Uterus (tissue), 4 donors: ENCODE measurements around the gene IL6R. TPM values are rescaled to one million over a fixed set of nuclear protein-coding genes. Genes with fewer than 3 reads are reported as not detected.
"Not testable (repeated sequence)": the region's sequence is repeated elsewhere in the genome, so short reads cannot be mapped to it uniquely, and the experiment has no call there.

ENCODE experiments used
- DNase-seq, 2 donors: peaks; one replicate each; pipeline ENCODE4 v3.0.0-alpha.2; 2019 to 2020
- H3K27ac ChIP-seq, 2 donors: fragments of 200-600 bp; sonication (generic); 1 replicate in 1 of 2; 2 replicates in 1 of 2; pipeline ENCODE4 v1.5.1; 2016 to 2018
- H3K27me3 ChIP-seq, 2 donors: fragments of 200-600 bp; sonication (generic); one replicate each; pipeline ENCODE4 v1.5.1; 2018 to 2019; ENCODE audit warnings: control low read depth in 1 of 2
- H3K36me3 ChIP-seq, 2 donors: fragments of 200-600 bp; sonication (generic); one replicate each; pipeline ENCODE4 v1.5.1; 2019; ENCODE audit warnings: control low read depth in 1 of 2
- H3K4me1 ChIP-seq, 2 donors: fragments of 200-600 bp; sonication (generic); one replicate each; pipeline ENCODE4 v1.5.1; 2018 to 2019; ENCODE audit warnings: control low read depth in 1 of 2
- H3K4me3 ChIP-seq, 2 donors: fragments of 200-600 bp; sonication (generic); 1 replicate in 1 of 2; 2 replicates in 1 of 2; pipeline ENCODE4 v1.5.1; 2018 to 2019; ENCODE audit warnings: mild to moderate bottlenecking in 1 of 2
- H3K9me3 ChIP-seq, 2 donors: fragments of 200-600 bp; sonication (generic); one replicate each; pipeline ENCODE4 v1.5.1; 2019; ENCODE audit warnings: control low read depth in 1 of 2
- POLR2A ChIP-seq, 2 donors: fragments of 450-650 bp; IDR thresholded peaks; one replicate each; pipeline ENCODE4 v1.6.1; 2016; ENCODE audit warnings: antibody characterized with exemption in 2 of 2, mild to moderate bottlenecking in 1 of 2, moderate library complexity in 1 of 2
- intact Hi-C: fragments of 100-400 bp; cut with DNase I; formaldehyde crosslinking; loops from one replicate; pipeline ENCODE4 v1.15.1; 2023; ENCODE audit warnings: low total_unique reads
- total RNA-seq, 4 donors: library from RNA; depleted of rRNA in 3 of 4; stranded (reverse); fragments of >200 nt in 3 of 4; gene quantifications; one replicate each; pipeline versions ENCODE4 v1.1.0 to v1.2.4, GENCODE V29; 2014 to 2023
- TF ChIP-seq, protein P1 (sequence below), 4 experiments: fragments of 200-600 bp in 2 of 4; fragments of 450-650 bp in 2 of 4; sonication (generic) in 2 of 4; IDR thresholded peaks; one replicate each; pipeline ENCODE4 v1.5.1; 2016 to 2019; ENCODE audit warnings: antibody characterized with exemption in 4 of 4, mild to moderate bottlenecking in 2 of 4, moderate library complexity in 1 of 4
- donor health status: DM: yes; HTN: yes; CAD: no.

Gene IL6R
- total RNA-seq, 4 donors from 2014 or later = 9.7 to 28.2 (median 17.1) TPM

DNA sequence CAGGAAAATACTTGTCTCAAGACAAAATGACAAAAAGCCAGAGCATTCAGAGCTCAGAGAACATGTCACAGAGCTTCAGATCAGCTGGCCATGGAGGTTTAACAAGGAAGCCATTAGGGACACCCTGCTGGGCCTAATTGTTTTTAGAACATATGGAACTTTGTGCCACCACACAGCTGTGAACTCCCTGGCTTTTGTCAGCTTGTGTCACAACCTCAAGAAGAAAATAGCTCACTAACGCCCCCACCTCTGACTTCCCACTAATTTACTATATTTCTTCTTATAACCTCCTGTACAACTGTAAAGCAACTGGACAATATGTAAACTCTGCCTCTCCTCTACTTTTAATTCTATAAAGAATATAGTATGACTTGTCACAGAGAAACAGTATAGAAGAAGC lies 75.9 kb downstream of the IL6R start:
- DNase-seq = no peak
- TF ChIP-seq POLR2A (IDR thresholded peaks at IDR 0.05) = no peak
- TF ChIP-seq, protein P1, sequence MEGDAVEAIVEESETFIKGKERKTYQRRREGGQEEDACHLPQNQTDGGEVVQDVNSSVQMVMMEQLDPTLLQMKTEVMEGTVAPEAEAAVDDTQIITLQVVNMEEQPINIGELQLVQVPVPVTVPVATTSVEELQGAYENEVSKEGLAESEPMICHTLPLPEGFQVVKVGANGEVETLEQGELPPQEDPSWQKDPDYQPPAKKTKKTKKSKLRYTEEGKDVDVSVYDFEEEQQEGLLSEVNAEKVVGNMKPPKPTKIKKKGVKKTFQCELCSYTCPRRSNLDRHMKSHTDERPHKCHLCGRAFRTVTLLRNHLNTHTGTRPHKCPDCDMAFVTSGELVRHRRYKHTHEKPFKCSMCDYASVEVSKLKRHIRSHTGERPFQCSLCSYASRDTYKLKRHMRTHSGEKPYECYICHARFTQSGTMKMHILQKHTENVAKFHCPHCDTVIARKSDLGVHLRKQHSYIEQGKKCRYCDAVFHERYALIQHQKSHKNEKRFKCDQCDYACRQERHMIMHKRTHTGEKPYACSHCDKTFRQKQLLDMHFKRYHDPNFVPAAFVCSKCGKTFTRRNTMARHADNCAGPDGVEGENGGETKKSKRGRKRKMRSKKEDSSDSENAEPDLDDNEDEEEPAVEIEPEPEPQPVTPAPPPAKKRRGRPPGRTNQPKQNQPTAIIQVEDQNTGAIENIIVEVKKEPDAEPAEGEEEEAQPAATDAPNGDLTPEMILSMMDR (IDR thresholded peaks at IDR 0.05) = no peak
- Histone ChIP-seq H3K27ac (peak overlapping the region in 1 of 2 donors; percentile 39), H3K4me1 (no peaks in the 10 kb centered on the region), H3K4me3 (no peak overlapping the region), H3K36me3 (no peaks in the 10 kb centered on the region), H3K9me3 (no peaks in the 10 kb centered on the region), H3K27me3 (no peaks in the 10 kb centered on the region)
- intact Hi-C loops = loop anchor here (5.0 kb wide), 1 partner anchor 61 kb away; no protein-coding TSS in a partner anchor

DNA sequence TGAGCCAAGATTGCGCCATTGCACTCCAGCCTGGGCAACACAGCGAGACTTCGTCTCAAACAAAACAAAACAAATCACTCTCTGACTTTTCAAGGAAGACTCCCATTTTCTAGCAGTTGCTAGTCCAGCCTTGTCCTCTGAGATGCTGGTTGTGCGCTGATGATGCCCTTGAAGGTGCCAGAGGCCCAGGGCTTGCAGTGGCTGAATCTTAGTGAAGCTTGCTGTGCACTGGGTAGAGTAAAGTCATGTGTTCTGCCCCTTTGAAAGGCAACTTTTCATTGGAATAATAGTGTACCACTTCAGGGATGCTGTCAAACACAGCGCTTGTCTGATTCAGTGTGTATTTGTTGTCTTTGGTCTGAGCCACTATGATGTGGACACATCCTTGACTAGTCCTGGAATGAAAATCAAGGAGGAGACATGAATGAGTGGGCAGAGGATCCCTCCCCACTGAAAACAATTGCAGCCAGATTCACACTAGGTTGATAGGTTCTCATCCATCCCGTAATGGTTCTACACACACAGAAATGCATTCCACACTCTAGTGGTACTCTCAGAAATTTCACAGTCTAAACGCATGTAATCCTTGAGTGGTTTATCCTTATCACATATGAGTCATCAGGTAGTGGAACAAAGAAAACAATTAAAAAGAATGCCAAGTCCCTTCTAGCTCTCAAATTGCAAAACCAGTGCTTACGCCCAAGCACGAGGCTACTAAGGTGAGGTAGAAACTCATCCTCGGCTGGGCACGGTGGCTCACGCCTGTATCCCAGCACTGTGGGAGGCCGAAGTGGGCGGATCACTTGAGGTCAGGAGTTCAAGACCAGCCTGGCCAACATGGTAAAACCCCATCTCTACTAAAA lies 79.0 kb downstream of the IL6R start:
- Histone ChIP-seq H3K4me1 (no peaks in the 10 kb centered on the region), H3K27ac (peak overlapping the region; percentile 56 to 58), H3K36me3 (no peaks in the 10 kb centered on the region), H3K4me3 (no peak overlapping the region), H3K27me3 (no peaks in the 10 kb centered on the region), H3K9me3 (no peaks in the 10 kb centered on the region)
- intact Hi-C loops = loop anchor here (5.0 kb wide), 1 partner anchor 58 kb away; no protein-coding TSS in a partner anchor
- no peak for TF ChIP-seq POLR2A (IDR thresholded peaks at IDR 0.05)
- TF ChIP-seq, protein P1 (IDR thresholded peaks at IDR 0.05) = no peak
- DNase-seq = no peak

DNA sequence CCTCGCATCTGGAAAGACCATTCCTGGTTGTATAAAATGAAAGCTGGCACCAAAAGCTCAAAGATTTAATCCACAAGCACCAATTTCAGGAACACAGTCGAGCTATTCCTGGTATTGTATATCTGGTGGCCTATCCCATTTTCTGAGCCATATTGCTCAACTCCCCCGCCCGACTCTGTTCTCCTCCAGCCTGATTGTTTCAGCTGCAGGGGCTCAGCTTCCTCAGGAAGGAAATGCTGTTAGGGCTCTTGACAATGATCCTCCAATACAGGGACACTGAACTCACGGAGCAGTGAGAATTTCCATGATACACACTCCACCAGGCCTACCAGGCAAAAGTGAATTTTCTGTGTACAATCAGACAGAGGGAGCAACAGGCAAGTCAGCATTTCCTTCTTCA lies 80.0 kb downstream of the IL6R start:
- intact Hi-C loops = no loop called here
- Histone ChIP-seq H3K4me1 (no peaks in the 10 kb centered on the region), H3K27ac (no peak overlapping the region), H3K27me3 (no peaks in the 10 kb centered on the region), H3K9me3 (no peaks in the 10 kb centered on the region), H3K4me3 (no peak overlapping the region), H3K36me3 (no peaks in the 10 kb centered on the region)
- DNase-seq = peak in 1 of 2 donors; percentile 66
- TF ChIP-seq POLR2A (IDR thresholded peaks at IDR 0.05) = no peak
- TF ChIP-seq, protein P1 (IDR thresholded peaks at IDR 0.05) = no peak

DNA sequence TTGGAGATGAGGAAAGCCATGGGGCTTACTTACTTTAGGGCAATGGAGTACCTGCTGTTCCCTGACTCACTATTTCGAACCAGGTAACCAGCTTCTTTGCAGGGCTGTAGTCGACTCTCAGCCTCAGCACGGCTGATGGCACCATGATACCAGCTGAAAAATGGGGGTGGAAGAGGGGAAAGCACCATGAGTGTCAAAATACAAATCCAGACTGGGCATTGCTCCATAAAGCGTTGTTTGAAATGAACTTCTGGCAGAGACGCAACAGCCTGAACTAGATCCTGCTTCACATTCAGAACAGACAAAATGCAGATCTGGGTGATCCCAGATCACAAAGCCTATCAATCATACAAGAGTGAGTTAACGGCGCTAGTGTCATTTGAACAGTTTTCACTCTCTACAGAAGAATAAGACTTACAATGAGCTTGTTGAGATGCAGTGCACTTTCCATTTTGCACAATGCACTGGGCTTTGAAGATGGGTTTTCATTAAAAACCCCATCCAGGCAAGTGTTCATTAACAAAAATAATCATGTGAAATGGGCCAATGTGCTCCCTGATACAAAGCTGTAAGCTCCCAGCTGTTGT lies 80.9 kb downstream of the IL6R start:
- DNase-seq = no peak
- no peaks in the 10 kb centered on the region for H3K9me3 ChIP-seq
- H3K4me3 ChIP-seq = no peak overlapping the region
- peak overlapping the region in 1 of 2 donors; percentile 32 for H3K27ac ChIP-seq
- no peaks in the 10 kb centered on the region for H3K36me3 ChIP-seq
- intact Hi-C loops = no loop called here
- H3K27me3 ChIP-seq = no peaks in the 10 kb centered on the region
- TF ChIP-seq, protein P1 (IDR thresholded peaks at IDR 0.05) = no peak
- no peak for TF ChIP-seq POLR2A (IDR thresholded peaks at IDR 0.05)
- H3K4me1 ChIP-seq = no peaks in the 10 kb centered on the region

DNA sequence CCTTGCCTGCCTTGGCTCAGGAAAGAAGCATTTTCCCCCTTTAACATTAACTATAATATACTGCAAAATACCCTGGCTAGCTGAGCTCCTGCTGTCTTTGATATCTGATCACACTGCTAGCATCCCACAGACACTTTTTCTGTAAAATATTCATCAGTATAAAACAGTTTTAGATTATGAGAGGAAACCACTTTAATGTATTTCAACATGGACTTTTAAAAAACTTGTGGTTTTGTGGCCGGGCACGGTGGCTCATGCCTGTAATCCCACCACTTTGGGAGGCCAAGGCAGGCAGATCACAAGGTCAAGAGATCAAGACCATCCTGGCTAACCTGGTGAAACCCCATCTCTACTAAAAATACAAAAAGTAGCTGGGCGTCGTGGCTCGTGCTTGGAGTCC lies 81.6 kb downstream of the IL6R start:
- H3K4me1 ChIP-seq, DNase-seq, H3K4me3 ChIP-seq, H3K27me3 ChIP-seq, intact Hi-C loops, H3K36me3 ChIP-seq, H3K9me3 ChIP-seq: not testable (repeated sequence)
- peak overlapping the region in 1 of 2 donors; percentile 4 for H3K27ac ChIP-seq
